GM21576 (cell line): ENCODE results near the gene SAP130.

Experiments
- ATAC-seq: cut with Tn5 transposase; IDR thresholded peaks from one replicate; pipeline ENCODE4 v1.9.1; 2021; ENCODE audit warnings: mild to moderate bottlenecking, moderate library complexity; ENCODE audit not compliant: unreplicated experiment

Gene SAP130

DNA sequence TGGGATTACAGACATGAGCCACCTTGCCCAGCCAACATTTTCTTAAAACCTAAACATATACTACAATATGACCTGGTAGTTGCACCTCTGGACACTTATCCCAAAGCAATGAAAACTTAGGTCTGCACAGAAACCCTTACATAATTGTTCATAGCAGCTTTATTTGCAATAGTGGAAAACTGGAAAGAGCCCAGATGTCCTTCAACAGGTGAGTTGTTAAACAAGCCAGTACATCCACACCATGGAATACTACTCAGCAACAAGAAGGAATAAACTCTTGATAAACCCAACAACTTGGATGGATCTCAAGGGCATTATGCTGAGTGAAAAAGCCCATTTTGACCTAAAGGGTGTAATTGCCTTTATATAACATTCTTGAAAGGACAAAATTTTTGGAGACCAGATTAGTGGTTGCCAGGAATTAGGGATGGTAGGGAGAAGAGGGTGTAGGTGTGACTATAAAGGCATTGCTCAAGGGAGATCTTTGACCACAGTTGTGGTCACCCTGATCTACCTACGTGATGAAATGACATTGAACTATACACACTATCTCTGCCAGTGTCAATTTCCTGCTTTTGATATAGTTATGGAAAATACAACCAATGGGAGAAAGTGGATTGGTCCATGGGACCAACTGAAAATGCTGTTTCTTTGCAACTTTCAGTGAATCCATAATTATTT lies 130.2 kb downstream of the SAP130 start:
- no peak for ATAC-seq

DNA sequence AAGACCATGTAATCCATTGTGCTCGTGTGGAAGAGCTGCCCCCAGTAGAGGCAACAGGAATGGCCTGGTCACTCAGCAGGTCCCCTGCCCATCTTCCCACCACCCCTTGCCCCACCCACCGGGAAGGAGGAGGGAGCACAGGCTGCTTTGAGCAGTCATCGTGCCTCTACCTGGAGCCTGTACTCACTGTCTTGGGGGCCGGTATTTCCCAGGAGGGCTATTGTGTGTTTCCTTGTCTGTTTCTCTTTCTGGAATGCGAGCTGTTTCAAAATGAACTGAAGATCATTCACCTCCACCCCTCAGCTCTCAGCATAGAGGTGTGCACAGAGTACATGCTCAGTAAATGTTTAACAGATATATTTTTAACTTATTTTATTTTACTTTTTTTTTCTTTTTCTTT lies 134.4 kb downstream of the SAP130 start:
- no peak for ATAC-seq

DNA sequence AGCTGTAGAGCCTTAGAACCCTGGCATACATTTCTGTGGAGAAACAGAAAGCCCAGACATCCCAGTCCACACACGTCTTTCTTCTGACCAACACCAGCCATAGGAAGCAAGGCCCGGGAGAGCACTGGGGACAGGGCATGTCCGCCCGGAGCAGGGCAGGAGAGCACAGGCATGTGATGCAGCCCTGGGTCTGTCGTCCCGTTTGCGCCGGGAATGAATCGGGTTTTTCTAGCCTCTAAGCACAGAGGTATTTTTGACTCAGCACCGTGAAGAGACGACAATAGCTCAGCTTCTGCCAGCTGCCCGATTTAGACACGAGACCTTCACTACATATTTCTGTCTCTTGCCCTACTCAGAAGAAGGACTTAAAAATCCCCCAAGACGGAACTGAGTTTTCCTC lies 134.8 kb downstream of the SAP130 start:
- ATAC-seq: no peak

DNA sequence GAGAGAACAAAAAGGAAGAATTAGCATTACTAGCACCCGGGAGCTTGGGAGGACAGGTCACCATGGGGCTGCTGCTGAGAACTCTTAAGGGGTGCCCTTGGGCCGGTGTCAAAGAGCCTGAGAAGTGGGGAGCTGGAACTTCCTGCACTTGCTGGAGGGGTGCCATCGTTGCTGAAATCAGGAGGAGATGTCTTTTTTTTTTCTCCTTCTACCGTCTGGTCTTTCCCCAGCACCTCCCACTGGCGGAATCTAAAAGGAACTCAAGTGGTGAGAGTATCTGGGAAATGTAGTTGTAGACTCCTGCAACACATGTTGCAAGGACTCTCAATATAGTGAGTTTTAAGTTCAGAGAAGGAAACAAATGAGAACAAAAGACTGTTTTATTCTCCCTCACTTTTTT lies 136.0 kb downstream of the SAP130 start:
- no peak for ATAC-seq
